GM20431 (cell line): ENCODE data around the gene NFE2L3.

Experiments
- in situ Hi-C: fragments of 300-500 bp; cut with MseI, MboI; formaldehyde crosslinking; loops from one replicate; pipeline ENCODE4 v1.15.0; 2020; ENCODE audit warnings: low sequenced_read_pairs; ENCODE audit not compliant: unreplicated experiment

NFE2L3 gene

DNA sequence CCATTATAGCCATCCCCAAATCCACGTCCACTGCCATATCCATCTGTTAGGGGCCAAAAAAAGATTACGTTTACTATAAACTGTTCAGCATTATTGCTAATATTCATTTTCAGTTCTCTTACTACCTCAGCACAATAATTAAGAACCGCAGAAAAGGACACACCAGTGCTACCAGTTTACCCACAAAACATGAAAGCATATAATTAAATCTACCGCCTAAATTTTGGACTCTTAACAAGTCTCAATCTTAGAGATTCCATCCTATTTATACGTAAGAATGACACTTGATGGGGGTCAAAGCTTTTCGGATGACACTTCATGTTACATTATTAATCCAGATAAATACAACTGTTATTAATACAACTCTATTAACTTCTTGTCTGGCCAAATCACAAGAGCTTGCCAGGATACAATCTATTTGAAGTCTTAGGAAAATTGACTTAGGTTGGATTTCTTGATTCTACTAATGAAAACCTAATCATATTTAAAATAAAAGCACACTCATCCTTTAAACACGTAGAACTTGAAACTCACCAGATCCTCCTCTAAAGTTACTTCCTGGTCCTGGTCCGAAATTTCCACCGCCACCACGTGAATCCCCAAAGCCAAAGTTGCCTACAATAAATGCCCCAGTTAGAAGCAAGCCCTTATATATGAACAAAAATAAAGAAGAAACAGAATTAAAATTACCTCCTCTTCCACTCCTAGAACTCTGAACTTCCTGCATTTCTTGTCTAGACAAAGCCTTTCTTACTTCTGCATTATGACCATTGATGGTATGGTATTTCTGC is 44.1 kb downstream of the NFE2L3 start:
- in situ Hi-C loops, result loop anchor here (25.0 kb wide), 1 partner anchor 109 kb away; no protein-coding TSS in a partner anchor

DNA sequence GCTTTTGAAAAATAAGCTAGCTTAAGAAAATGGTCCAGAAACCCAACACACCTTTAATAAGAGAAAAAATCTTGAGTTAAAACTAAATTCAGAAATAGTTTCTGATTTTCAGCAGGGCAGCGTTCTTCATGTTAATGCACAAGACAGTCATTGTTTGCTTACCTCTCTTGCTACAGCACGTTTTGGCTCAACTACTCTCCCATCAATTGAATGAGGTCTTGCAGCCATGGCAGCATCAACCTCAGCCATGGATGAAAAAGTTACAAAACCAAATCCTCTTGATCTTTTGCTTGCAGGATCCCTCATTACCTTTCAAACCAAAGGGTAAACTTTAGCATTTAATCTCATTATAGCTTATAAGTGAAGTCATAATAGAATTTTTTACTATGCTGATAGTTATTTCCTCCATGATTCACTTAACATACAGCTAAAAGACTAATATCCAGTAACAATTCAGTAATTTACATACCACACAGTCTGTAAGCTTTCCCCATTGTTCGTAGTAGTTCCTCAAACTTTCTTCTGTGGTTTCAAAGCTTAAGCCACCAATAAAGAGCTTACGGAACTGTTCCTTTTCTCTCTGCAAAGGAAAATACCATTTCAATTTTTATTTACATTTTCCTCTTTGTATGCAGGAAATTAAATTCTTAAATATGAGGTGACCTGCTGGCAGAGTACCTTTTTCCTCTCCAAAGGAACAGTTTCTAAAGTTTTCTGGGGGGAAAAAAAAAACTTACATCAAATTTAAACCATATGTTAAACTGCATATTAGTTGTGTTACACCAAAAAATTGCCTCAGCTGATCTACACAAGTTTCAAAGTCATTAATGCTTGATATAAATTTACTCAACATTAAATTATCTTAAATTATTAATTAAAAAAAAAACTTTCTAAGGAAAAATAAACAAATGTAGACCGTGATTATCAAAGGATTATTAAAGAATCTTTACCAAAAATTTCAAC is 45.4 kb downstream of the NFE2L3 start:
- in situ Hi-C loops, result loop anchor here (25.0 kb wide), 1 partner anchor 110 kb away; no protein-coding TSS in a partner anchor

DNA sequence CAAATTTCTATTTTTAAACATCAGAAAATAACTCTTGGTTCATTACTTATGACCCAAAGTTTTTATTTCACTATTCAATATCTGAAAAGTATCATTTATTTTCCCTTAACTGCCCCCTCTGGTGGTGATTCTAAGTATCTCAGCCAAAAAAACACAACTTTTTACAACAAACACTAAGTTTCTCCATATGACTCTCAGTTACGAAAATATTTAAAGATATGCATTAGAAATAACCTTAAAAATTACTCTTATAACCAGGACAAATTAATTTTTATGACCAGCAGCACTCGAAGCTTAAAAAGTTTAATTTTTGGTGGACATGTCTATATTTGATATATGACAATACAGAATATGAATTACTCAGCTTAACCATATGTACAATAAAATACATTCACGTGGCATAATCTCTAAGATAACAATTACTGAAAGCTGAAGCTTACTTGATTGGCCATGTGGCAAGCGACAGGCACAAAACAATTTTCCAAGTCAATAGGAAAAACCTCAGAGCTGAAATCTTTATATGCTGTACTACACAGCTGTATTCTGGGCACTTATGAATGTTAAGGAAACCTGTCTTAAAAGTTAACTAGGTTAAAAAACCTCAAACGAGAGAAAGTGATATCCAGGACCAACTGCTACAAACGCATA is 46.3 kb downstream of the NFE2L3 start:
- in situ Hi-C loops, result loop anchor here (25.0 kb wide), 1 partner anchor 111 kb away; no protein-coding TSS in a partner anchor

DNA sequence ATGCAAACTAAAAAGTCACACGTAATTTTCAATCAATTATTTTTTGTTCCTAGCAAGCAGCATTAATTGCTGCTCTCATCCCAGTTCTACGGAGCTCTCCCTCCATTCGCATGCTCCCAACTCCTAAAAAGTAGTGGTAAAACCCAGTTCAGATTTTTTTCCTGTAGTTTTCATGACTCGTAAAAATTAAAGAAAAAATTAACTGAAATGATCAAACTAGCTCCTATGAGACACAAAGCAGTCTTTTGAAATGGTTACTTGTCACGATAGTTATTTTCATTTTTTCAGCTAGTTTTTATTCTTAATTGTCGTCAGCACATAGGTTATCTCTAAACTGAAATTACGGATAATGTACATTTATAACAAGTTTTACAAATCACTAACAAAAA is 46.8 kb downstream of the NFE2L3 start:
- in situ Hi-C loops, result loop anchor here (25.0 kb wide), 1 partner anchor 111 kb away; no protein-coding TSS in a partner anchor

DNA sequence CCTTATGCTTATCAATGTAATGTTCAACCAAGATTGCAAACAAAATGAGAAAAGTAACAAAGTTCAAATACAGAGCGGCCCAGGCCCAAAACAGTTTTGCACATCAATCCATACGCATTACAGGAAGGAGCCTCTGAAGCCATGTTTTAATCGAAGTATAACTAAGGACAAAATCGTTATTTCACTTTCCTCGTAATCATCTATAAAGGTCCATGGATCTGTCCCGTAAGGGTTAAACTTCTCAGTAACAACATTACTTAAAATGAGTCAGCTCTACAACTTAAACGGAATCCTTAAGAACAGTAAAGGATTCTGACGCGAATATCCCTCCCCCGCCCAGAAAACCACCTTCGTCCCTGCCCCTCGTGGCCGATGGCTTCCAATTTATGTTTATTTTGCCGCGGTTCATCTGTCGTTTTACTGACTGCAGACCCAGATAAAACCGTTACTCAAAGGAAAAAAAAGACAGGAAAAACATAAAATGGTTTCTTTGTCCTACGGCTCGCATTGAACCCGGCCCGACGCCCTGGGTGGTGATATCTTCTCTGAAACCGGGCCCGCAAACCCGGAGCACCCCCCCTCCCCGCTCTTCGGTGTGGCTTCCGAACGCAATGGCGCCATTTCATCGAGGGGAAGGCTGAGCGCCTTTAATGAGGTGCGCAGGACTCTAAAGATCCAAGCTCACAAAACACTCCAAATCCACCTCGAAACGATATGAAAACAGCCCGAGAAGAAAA is 47.5 kb downstream of the NFE2L3 start:
- in situ Hi-C loops, result loop anchor here (25.0 kb wide), 1 partner anchor 112 kb away; no protein-coding TSS in a partner anchor

DNA sequence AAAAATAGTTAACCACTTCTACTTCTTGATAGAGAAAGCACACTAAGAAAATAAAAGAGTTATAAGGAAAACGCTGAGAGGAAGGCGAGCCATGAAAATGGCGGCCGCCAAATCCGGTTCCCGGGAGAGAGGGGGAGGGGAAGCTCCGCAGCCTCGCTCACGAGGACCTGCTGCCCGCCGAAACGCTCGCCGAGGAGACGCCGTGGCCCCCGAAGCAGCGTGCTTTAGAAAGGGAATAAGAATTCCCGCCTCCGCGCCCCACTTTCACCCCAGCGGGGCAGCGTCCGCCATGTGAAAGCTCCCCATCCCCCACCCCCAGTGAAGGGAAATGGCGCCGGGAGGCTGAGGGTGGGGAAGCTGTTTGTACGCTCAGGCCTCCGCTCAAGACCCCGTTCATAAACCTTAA is 48.0 kb downstream of the NFE2L3 start:
- in situ Hi-C loops, result no loop called here

DNA sequence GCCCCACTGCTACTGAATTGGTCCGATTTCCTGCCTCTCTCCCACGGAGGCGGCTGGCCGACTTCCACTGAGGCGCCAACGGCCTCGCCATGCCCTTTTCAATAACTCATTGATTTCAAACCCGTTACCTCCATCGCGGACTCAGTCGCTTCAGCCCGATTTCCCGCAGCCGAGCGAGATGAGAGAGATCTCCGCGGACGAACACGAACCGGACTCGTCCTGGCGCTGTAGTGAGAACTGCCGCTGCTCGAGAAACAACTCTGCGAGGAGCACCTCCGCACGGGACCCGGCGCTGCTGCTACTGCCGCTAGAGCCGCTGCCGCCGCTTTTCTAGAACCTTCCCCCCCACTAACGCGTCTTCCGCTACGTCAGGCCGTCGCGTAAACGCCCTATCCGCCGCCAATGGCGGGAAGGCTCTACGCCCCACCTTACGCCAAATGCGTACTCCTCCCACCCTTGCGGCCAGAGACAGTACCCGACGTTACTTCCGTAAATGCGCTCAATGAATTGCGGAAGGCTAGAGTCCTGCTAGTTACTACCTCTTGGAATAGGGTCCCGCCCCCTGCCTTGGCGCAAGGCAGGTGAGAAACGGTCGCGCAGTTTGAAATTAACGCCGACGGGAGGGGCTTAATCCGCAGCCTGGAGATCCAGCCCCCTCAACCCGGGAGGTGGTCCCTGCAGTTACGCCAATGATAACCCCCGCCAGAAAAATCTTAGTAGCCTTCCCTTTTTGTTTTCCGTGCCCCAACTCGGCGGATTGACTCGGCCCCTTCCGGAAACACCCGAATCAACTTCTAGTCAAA is 48.6 kb downstream of the NFE2L3 start, which contains the start of gene HNRNPA2B1:
TSS of gene HNRNPA2B1 (minus strand) at position 303 of the 803 bp plus-strand sequence. CDS start at position 134, 169 bp downstream.
- in situ Hi-C loops, result no loop called here

DNA sequence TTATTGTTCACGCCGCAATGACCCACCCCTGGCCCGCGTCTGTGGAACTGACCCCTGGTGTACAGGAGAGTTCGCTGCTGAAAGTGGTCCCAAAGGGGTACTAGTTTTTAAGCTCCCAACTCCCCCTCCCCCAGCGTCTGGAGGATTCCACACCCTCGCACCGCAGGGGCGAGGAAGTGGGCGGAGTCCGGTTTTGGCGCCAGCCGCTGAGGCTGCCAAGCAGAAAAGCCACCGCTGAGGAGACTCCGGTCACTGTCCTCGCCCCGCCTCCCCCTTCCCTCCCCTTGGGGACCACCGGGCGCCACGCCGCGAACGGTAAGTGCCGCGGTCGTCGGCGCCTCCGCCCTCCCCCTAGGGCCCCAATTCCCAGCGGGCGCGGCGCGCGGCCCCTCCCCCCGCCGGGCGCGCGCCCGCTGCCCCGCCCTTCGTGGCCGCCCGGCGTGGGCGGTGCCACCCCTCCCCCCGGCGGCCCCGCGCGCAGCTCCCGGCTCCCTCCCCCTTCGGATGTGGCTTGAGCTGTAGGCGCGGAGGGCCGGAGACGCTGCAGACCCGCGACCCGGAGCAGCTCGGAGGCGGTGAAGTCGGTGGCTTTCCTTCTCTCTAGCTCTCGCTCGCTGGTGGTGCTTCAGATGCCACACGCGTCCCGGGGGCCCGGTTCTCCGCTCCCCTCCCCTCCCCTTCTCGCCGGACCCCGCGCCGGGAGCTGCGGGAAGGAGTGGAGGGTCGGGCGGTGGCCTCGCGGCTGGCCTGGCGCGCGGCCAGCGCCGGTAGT is 49.4 kb downstream of the NFE2L3 start, which contains the start of gene CBX3:
TSS of gene CBX3 (plus strand) at position 499 of the 772 bp plus-strand sequence. CDS start 1,254 bp downstream, outside the sequence.
- in situ Hi-C loops, result no loop called here

DNA sequence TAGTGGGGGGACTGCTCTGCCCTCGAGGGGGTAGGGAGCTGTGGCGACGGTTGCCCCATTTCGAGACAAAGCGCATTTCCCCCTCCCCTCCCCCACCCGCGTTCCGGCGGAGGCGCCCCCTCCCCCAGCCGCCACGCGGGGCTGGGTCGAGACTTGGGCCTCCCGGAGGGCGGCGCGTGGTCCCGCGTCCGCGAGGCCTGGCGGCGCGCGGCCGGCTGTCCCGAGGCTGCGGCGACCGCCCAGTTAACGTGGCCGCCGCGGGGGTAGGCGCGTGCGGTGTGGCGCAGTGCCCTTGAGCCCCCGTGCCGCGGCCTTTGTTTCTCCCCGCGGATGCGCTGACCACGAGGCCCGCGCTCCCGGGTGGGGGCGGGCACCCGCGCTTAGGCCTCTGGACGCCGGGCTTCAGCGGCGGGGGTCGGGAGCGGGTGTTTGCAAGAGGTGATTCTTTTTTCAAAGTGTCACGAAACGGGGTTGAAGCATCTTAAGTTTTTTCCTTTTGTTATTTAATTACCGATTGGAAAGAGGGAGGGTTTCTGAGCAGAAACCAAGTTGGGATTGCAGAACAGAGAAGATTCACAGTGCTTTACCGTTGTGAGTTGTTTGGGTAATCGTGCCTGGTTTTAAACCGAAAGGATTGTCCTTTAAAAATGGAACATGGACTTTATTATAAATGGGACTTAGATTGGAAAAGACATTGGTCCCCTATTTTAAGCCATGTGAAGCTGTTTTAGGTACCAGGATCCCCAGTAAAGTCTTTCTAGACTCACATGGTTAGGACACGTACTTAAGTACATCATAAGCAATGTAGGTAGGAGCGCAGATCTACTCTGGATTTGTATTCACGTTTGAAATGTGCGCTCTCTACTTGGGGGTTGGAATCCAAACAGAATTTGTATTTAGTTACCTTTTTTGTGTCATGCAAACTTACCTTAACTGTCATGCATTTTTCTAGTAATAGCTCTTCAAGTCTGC is 50.3 kb downstream of the NFE2L3 start:
- in situ Hi-C loops, result no loop called here

DNA sequence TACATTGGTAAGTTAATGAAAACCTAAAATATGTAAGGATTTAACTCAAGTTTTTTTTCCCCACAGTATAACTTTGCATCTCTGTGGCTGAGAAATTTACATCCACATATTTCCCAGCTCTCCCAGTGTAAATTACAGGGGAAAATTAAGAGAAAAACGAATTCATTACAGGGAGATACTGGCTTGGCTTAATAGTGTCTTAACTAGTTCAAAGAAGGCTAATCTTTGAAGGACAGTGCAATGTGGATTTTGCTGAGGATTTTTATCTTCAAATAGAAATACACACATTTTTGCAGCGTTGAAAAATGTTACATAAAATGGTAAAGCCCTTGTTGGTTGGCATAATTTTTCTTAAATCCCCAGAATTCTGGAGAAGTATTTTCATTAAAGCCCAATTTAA is 51.0 kb downstream of the NFE2L3 start:
- in situ Hi-C loops, result no loop called here

DNA sequence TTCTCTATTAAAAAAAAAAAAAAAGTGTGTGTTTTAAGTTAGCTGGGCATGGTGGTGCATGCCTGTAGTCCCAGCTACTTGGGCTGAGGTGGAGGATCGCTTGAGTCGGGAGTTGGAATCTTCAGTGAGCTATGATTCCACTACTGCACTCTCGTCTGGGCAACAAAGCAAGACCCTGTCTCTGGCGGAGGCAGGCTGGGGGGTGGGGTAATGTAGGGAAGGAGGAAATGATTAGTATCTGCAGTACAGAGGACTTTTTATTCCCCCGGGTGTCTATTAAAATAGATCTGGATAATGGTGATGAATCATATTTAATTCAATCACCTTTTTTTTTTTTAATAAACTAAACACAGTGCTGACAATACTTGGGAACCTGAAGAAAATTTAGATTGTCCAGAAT is 56.0 kb downstream of the NFE2L3 start:
- in situ Hi-C loops, result no loop called here

DNA sequence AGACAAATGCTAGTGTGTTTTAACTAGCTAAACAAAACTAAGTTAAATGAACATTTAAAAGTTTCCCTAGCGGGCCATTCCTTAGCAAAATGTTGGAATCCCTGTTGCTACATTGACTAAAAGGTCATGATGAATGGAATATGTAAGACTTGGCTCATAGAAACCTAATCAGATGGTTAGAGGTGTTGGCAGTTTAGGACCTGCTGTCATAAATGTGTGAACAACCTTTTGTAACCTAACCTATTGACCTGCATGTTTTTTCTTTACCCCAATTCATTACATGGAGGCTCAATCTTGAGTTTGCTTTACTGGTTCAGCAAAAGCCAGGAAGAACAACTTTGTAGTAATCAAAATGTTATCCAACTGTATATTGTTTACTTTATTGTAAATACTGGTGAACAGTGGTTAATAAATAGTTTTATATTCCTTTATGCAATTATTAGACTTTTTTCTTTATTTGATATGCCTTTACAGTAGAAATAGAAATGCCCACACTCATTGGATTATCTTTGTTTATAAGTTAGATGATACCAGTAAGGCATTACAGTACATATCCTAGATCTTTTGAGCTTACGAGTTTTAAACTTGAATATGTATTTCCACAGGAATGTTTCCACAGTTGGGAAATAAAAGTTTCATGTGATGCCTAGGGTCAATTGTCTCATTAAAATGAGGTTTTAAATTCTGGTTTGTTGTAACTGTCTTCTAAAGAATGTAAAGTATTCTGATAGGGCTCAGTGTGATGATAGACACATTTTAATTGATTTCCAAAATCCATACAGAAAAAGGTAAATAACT is 61.1 kb downstream of the NFE2L3 start:
- in situ Hi-C loops, result no loop called here

DNA sequence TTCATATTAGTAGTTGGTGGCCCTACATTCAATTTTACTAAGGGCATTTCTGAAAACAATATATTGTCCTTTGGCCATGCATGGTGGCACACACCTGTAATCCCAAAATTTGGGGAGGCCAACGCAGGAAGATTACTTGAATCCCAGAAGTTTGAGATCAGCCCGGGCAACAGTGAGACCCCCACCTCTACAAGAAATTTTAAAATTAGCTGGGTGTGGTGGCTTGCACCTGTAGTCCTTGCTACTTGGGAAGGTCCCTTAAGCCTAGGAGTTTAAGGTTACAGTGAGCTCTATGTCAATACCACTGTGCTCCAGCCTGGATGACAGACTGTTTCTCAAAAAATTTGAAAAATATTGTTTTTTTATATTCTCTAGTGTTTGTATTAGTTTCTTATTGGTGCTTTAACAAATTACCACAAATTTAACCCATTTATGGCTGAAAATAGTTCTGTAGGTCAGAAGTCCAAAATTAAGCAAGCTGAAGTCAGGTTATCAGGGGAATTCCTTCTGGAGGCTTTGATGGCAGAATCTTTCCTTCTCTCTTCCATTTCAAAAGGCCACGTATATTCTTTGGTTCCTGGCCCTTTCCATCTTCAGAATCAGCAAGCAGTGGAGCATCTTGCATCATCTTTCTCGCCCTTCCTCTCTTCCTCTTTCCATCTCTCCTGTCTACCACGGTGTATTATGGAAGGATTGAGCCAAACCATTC is 62.0 kb downstream of the NFE2L3 start:
- in situ Hi-C loops, result no loop called here

DNA sequence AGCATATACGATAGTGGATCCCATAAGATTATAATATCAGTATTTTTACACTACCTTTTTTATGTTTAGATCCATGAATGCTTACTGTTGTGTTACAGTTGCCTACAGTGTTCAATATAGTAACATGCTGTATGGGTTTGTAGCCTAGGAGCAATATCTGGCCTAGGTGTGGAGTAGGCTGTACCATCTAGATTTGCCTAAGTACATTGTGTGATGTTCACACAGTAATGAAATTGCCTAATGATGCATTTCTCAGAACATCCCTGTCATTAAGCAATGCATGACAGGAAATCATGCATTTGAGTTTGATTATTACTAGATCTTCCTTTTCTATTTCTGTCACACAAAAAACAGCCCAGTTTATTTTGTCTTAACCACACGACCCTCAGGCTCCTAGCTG is 64.1 kb downstream of the NFE2L3 start:
- in situ Hi-C loops, result no loop called here

DNA sequence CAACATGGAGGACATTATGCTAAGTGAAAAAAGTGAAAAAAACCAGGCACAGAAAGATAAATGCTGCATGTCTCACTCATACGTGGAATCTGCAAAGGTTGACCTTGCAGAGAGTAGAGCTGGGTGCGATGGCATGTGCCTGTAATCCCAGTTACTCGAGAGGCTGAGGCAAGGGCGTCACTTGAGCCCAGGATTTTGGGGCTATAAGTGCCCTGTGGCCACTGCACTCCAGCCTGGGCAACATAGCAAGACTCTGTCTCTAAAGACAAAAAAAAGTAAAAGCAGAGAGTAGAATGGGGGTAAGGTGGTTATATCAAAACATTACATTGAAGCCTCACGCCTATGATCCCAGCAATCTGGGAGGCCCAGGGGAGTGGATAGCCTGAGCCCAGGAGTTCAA is 72.4 kb downstream of the NFE2L3 start:
- in situ Hi-C loops, result no loop called here
